Skin epidermis (tissue), 12 donors: ENCODE results near the gene RBM18.
A peak's percentile ranks its signal among the peaks of the same experiment; 100 is the strongest.

ENCODE experiments used
- H3K27ac ChIP-seq, 21 experiments: fragments of 200-600 bp; sonication (generic) in 11 of 21; one replicate each; pipeline ENCODE4 v1.5.0; 2020; ENCODE audit warnings: mild to moderate bottlenecking in 3 of 21, inconsistent platforms in 2 of 21, moderate library complexity in 2 of 21
- H3K4me3 ChIP-seq, 7 experiments: fragments of 200-600 bp; sonication (generic) in 2 of 7; one replicate each; pipeline ENCODE4 v1.5.0; 2020; ENCODE audit warnings: inconsistent platforms in 2 of 7, mild to moderate bottlenecking in 2 of 7, moderate library complexity in 1 of 7

The RBM18 gene

GRCh38 chr9:122264360-122265148 is at the start of gene RBM18, which contains the start of gene MRRF:
RBM18 (minus strand) TSS chr9:122264840; CDS start chr9:122261492, 3,348 bp downstream.
MRRF (plus strand) TSS chr9:122264882; CDS start chr9:122270892, 6,010 bp downstream.
- peak within 1 kb of the TSS; percentile 62 to 88 (median 67) for H3K4me3 ChIP-seq

GRCh38 chr9:122314165-122314564 is 49.5 kb upstream of the RBM18 start:
- no peak overlapping the region for H3K4me3 ChIP-seq
- no peak overlapping the region for H3K27ac ChIP-seq

More at GRCh38 chr9:122264360-122265148, at the start of gene RBM18, which contains the start of gene MRRF:
- H3K27ac ChIP-seq: peak within 1 kb of the TSS; percentile 64 to 99 (median 93)

- Histone ChIP-seq H3K4me3 (no peak overlapping the region), H3K27ac (no peak overlapping the region)
Observed at GRCh38 chr9:122309861-122310260, 45.2 kb upstream of the RBM18 start.

- Histone ChIP-seq H3K4me3 (no peak overlapping the region), H3K27ac (no peak overlapping the region)
Observed at GRCh38 chr9:122307925-122308324, 43.3 kb upstream of the RBM18 start.

- H3K27ac ChIP-seq: peak overlapping the region in 5 of 21 experiments; percentile 10 to 57 (median 22)
Observed at GRCh38 chr9:122307061-122307460, 42.4 kb upstream of the RBM18 start.

GRCh38 chr9:122302237-122303093 is 37.8 kb upstream of the RBM18 start:
- H3K4me3 ChIP-seq: no peak overlapping the region
- H3K27ac ChIP-seq: no peak overlapping the region

More at GRCh38 chr9:122307061-122307460, 42.4 kb upstream of the RBM18 start:
- no peak overlapping the region for H3K4me3 ChIP-seq

GRCh38 chr9:122297512-122297911 is 32.9 kb upstream of the RBM18 start:
- Histone ChIP-seq H3K4me3 (no peak overlapping the region), H3K27ac (no peak overlapping the region)

- Histone ChIP-seq H3K27ac (no peak overlapping the region), H3K4me3 (no peak overlapping the region)
Observed at GRCh38 chr9:122294531-122294930, 29.9 kb upstream of the RBM18 start.

- Histone ChIP-seq H3K4me3 (no peak overlapping the region), H3K27ac (no peak overlapping the region)
Observed at GRCh38 chr9:122291458-122291857, 26.8 kb upstream of the RBM18 start.

GRCh38 chr9:122287214-122287720 is 22.6 kb upstream of the RBM18 start:
- H3K27ac ChIP-seq: peak overlapping the region in 1 of 21 experiments; percentile 30
- no peak overlapping the region for H3K4me3 ChIP-seq

- no peak overlapping the region for H3K4me3 ChIP-seq
- peak overlapping the region in 1 of 21 experiments; percentile 1 for H3K27ac ChIP-seq
Observed at GRCh38 chr9:122286764-122287163, 22.1 kb upstream of the RBM18 start.

- no peak overlapping the region for H3K27ac ChIP-seq
- no peak overlapping the region for H3K4me3 ChIP-seq
Observed at GRCh38 chr9:122281368-122281767, 16.7 kb upstream of the RBM18 start.

- no peak overlapping the region for H3K27ac ChIP-seq
- H3K4me3 ChIP-seq: no peak overlapping the region
Observed at GRCh38 chr9:122277285-122277897, 12.8 kb upstream of the RBM18 start.

- H3K27ac ChIP-seq: no peak overlapping the region
- H3K4me3 ChIP-seq: no peak overlapping the region
Observed at GRCh38 chr9:122276096-122276495, 11.5 kb upstream of the RBM18 start.

- no peak overlapping the region for H3K4me3 ChIP-seq
Observed at GRCh38 chr9:122274055-122274454, 9.4 kb upstream of the RBM18 start.

GRCh38 chr9:122268041-122268814 is 3.6 kb upstream of the RBM18 start:
- H3K27ac ChIP-seq: no peak overlapping the region

More at GRCh38 chr9:122274055-122274454, 9.4 kb upstream of the RBM18 start:
- no peak overlapping the region for H3K27ac ChIP-seq

GRCh38 chr9:122265149-122265915 is 692 bp upstream of the RBM18 start:
- peak overlapping the region; percentile 64 to 99 (median 93) for H3K27ac ChIP-seq
- peak overlapping the region; percentile 62 to 88 (median 67) for H3K4me3 ChIP-seq

More at GRCh38 chr9:122268041-122268814, 3.6 kb upstream of the RBM18 start:
- H3K4me3 ChIP-seq: no peak overlapping the region

GRCh38 chr9:122263699-122264349 is 816 bp downstream of the RBM18 start:
- peak overlapping the region; percentile 62 to 88 (median 67) for H3K4me3 ChIP-seq
- H3K27ac ChIP-seq: peak overlapping the region in 20 of 21 experiments; percentile 73 to 99 (median 93)
